GM19455 (cell line): ENCODE measurements around the gene RFESD.

Experiments
- ATAC-seq: cut with Tn5 transposase; IDR thresholded peaks from one replicate; pipeline ENCODE4 v1.9.1; 2021; ENCODE audit not compliant: unreplicated experiment

The RFESD gene

DNA sequence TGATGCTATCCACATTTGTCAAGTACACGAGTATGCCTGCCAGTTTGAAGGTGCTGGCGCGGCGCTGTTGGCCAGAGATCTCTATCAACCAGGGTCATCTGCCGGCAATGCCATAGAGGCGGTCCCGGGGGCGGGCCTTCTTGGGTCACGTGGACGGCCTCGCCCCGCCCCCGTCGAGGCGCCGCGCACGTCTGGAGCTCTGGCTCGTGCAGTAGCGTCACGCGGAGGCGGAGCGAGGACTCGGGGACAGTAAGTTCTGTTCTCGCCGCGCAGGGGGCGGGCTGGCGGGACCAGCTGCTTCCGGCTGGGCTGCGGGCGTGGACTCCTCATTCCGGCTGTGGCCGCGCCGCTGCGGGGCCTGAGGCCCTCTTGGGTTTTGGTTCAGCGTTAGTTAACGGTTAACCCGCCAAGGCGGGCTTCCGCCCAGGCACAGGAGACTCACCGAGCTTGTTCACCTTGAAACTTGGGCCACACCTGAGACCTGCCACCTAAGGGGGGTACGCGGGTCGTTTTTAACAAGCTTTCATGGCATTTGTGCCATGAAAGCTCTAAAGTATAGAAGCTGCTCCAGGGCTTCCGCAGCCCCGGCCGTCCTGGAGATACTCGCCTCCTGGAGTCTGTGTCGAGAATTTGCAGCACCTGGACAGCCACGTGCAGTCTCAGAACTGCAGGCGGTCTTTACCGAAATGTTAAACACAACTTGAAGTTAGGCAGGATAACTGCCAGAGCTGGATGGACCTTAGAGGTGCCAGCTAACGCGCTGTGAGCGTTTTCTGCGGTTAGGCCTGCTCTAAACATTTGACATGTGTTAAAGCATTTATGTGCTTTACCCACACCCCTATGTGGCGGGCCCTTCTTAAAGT, at the start of gene RFESD:
TSS of gene RFESD (plus strand) at position 209 of the 863 bp plus-strand sequence. CDS start 5,495 bp downstream, outside the sequence.
- ATAC-seq, result peak; percentile 97

DNA sequence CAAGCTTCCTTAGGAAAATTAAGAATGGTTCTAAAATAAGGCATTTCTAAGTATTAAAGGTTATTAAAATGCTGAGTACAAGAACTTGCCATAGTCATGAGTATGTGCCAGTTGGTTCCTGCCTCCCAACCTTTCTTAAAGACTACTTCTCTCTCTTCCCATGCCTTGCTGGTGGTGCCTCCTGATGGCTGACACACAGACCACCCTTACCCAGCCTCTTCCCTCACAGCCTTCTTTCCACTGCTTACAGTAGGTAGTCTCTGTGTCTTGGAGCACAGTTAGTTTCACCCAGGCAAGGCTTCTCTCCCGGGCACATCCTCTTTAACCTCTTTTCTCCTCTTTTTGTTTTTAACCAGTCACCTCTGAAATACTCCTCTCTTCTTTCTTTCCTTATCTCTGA, 47.3 kb upstream of the RFESD start:
- no peak for ATAC-seq

DNA sequence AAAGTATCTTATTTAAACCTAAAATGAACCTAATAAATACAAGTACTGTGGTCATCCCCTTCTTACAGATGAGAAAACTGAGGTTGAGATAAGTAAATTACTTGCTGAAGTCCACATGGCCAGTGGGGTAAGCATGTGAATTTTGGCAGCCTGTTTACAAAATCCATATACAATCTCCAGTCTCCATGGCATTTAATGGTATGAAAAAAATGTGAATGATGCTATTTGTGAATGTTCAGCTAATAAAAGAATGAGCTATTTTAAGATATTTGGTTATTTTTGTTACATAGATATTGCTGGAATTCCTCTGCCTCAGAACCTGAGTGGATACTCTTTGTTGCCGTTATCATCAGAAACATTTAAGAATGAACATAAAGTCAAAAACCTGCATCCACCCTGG, 46.0 kb upstream of the RFESD start:
- no peak for ATAC-seq

DNA sequence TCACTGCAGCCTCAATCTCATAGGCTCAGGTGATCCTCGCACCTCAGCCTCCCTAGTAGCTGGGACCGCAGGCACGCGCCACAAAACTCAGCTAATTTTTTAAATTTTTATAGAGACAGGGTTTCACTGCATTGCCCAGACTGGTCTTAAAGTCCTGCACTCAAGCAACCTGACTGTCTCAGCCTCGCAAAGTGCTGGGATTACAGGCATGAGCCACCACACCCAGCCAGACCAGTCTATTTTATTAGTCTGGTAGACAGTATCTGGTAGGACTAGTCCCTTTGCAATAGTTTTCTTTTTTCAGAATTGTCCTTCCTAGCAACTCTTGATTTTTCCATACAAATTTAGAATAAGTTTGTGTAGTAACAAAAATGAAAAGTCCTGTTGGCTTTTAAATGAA, 40.8 kb upstream of the RFESD start:
- ATAC-seq, result no peak

DNA sequence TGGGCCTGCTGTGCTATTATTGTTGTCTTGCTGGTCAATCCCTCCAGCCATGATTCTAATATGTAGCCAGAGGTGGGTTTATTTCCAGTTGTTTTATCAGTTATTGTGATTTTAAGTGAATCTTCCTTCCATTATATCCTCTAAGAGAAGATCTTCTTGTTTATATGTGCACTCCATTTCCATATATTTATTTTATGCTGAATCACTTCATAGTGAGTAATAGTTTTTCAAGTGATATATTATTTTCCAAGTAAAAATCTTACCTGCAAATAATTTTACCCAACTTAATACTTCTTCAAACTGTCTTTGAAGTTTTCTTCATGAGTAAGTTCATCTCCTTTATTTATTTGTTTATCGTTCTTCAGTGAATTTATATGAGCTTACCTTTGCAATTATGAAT, 40.2 kb upstream of the RFESD start:
- ATAC-seq, result no peak

DNA sequence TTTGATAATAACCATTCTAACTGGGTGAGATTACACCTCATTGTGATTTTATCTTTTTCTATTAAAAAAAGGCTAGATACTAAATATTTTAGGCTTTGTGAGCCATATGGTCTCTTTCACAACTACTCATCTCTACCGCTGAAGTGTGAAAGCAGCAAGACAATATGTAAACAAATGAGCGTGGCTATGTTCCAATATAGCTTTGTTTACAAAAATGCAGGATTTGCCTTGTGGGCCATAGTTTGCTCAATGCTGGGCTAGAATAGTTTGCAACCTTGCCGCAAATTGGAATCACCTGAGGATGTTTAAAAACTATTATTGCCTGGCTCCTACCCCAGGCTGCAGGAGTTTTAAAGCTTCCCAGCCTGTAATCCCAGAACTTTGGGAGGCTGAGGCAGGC, 36.9 kb upstream of the RFESD start:
- ATAC-seq, result no peak

DNA sequence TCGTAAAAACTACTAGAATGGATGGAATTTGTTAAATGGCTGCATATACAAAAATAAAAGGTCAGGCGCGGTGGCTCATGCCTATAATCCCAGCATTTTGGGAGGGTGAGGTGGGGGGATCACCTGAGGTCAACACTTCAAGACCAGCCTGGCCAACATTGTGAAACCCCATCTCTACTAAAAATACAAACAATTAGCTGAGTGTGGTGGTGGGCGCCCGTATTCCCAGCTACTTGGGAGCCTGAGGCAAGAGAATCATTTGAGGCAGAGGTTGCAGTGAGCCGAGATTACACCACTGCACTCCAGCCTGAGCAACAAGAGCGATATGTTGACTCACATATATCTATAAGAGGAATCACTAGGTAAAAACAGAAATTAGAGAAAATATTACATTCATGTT, 36.0 kb upstream of the RFESD start:
- ATAC-seq, result no peak

DNA sequence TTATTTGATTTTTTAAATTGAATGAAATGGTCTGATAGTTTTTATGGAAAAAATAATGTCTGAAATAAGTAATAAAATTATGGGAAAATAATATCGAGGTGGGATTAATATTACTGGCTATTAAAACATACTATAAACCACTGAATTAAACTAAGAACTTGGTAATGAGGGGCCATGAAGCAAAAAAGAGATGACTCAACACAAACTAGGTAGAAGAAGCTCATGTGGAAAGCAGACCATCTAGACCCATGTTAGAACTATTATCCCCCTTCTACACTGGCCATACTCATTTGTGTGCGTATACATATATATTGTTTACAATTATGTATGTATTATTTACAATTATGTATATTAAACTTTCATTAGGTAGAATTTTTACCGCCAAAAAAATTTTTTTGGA, 35.2 kb upstream of the RFESD start:
- no peak for ATAC-seq

DNA sequence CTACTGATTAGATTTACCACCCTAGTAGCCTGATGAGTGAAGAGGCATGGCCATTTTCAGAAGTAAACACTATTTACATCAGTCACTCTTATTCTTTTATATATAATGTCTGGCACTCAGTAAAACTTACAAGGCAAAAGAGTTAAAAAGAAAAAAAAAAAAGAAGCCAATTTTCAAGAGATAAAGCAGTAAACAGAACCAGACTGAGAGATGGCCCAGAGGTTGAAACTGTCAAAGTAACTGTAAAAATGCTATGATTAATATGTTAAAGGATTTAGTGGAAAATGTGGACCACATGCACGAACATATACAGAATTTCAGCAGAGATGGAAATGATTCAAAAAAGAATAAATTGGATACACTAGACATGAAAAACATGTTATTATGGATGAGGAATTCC, 33.1 kb upstream of the RFESD start:
- no peak for ATAC-seq

DNA sequence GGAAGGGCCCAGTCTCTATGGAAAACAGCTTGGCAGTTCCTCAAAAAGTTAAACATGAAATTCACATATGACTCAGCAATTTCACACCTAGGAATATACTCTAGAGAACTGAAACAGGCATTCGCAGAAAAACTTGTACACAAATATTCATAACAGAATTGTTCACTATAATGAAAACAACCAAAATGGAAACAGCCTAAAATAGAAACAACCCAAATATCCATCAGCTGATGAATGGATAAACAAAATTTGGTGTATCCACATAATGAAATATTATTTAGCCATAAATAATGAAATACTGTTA, 31.5 kb upstream of the RFESD start:
- ATAC-seq, result no peak

DNA sequence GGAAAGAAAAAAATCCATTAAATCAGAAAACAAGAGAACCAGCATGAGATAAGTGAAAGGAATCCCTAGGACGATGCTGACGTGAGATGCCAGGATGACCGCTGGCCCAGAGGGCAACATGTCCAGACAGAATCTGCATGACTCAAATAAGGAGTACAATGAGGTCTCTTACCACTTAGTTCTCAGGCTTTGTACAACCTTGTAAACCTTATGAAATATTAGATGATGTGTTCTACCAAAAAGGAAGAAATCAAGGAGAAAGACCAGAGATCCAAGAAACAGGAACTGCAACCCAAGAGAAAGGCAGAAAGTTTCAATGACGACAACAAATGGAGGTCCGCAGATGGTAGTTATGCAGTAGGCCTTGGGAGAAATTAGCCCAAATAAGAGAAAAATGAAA, 29.5 kb upstream of the RFESD start:
- no peak for ATAC-seq

DNA sequence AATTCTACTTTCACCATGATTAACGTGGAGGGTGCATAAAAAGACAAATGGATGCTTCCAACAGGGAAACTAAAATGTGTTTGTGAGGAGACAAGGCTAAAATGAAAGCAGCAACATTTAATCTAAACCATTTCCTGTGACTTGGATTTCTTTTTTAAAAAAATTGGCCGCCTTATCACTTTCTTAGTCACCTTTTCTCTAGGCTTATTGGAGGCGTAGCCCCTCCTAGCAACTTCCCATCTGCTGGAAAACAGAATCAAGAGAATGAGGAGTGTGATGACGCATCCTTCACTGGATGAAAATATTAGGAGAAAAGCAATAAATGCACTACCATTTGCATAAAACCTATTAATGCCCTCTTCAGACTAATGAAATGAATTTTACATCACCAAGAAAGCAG, 27.5 kb upstream of the RFESD start:
- ATAC-seq, result no peak

DNA sequence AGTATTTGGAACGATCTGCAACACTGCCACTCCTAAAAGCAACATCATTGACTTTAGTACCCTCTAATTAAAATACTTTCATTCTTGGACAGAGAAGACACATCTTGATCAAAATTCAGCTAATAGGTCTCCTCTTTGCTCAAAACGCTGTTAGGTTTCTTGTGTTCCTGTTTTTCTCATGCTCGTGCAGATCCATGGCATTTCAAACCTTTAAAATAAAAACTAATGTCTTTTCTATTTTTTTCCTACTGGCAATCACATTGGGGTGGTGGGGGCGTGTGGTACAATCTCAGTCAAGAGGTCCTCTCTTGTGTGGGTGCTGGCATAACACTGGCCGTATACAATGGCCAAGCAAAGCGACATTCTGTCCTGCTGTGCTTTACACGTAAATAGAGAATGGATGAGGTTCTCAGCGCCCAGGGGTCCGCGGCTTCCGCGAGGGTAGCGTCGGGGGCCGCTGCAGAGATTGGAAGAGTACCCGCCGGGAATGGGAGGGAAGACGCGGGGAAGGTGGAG, 27.0 kb upstream of the RFESD start:
- ATAC-seq, result no peak

DNA sequence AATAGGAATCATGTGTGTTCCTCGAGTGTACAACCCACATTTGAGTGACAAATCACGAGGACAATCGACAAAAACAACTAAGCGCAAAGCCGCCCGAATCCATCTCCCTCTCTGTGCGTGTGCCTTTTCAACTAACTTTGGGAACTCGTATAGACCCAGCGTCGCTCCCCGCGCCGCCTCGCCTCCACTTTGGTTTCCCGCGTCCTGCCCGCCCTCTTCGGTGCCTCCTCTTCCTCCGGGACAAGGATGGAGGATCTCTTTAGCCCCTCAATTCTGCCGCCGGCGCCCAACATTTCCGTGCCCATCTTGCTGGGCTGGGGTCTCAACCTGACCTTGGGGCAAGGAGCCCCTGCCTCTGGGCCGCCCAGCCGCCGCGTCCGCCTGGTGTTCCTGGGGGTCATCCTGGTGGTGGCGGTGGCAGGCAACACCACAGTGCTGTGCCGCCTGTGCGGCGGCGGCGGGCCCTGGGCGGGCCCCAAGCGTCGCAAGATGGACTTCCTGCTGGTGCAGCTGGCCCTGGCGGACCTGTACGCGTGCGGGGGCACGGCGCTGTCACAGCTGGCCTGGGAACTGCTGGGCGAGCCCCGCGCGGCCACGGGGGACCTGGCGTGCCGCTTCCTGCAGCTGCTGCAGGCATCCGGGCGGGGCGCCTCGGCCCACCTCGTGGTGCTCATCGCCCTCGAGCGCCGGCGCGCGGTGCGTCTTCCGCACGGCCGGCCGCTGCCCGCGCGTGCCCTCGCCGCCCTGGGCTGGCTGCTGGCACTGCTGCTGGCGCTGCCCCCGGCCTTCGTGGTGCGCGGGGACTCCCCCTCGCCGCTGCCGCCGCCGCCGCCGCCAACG, 26.3 kb upstream of the RFESD start, which contains the start of gene GPR150:
TSS of gene GPR150 (plus strand) at position 58 of the 840 bp plus-strand sequence. CDS start at position 247, 189 bp downstream.
- peak; percentile 69 for ATAC-seq

DNA sequence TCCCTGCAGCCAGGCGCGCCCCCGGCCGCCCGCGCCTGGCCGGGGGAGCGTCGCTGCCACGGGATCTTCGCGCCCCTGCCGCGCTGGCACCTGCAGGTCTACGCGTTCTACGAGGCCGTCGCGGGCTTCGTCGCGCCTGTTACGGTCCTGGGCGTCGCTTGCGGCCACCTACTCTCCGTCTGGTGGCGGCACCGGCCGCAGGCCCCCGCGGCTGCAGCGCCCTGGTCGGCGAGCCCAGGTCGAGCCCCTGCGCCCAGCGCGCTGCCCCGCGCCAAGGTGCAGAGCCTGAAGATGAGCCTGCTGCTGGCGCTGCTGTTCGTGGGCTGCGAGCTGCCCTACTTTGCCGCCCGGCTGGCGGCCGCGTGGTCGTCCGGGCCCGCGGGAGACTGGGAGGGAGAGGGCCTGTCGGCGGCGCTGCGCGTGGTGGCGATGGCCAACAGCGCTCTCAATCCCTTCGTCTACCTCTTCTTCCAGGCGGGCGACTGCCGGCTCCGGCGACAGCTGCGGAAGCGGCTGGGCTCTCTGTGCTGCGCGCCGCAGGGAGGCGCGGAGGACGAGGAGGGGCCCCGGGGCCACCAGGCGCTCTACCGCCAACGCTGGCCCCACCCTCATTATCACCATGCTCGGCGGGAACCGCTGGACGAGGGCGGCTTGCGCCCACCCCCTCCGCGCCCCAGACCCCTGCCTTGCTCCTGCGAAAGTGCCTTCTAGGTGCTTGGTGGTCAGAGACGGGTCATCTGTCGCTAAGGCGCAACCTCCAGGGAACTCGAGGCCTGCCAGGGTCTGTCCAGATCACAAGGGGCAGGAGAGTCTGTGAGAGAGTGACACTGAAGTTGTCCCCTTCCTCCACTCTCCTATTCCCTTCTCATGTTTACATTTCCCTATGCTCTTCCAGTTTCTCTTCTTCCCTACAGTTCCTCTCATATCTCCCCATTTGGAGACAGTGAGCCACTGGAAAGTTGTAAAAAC, 25.4 kb upstream of the RFESD start:
- ATAC-seq, result peak; percentile 63

DNA sequence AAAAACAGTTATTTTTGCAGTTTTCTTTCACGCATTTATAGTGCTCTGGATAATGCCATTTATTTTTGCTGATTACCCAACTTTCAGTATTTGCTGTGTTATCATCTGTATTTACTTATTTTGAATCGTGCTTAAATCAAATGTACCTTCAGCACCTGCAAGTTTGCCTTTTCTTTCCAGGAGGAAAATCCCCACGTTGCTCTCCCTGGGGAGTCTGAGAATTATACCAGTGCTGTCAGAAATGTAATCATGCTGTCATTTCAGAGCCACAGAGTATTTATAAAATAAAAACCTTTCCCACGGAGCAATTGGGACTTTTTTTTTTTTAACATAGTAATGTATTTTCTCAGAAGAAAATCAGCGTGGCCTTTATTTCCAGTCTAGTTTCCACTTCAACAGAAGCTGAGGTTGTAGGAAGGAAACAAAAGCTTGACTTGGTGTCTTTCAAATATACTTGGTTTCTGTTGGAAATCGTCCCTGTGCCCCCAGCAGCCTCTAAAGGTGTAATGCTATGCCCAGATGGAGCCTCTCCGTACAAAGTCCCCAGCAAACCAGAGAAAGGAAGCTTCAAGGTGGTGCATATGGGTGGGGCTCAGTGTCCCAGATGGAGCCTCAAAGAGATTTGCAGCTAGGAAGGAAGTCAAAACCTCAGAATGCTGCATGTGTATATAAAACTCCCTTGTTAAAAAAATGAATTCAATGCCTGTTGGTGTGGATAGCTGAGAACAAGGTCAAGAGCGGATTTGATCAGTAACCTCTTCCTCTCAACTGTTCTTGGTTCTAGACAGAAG, 24.5 kb upstream of the RFESD start:
- ATAC-seq, result no peak

DNA sequence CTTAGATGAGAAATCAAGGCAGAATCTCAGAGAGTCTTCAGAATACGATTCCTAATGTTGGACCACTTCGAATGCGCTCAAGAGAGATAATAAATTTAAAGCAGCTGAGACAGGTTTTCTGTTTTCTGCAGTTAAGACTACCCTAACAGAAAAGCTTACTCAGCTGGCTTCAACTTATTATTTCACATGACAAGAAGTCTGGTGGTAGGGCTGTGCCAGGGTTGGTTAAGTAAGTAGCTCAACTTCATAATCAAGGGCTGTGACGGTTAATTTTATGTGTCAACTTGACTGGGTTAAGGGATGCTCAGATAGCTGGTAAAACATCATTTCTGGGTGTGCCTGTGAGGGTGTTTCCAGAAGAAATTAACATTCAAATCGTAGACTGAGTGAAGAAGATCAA, 22.9 kb upstream of the RFESD start:
- ATAC-seq, result no peak

DNA sequence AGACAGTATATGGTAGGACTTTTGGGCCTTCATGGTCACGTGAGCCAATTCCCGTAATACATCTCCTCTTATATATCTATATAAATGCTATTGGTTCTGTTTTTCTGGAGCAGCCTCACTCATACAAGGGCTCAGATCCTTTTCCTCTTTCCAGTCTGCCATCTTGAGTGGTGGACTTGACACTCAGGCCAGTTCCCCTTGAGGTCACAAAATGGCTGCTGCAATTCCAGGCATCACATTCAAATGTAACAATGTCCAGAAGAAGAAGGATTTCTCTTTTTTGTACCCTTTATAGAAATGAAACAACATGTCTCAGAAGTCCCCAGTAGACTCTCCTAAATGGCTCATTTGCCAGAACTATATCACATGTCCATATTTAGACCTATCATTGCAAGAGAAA, 22.2 kb upstream of the RFESD start:
- ATAC-seq, result no peak

DNA sequence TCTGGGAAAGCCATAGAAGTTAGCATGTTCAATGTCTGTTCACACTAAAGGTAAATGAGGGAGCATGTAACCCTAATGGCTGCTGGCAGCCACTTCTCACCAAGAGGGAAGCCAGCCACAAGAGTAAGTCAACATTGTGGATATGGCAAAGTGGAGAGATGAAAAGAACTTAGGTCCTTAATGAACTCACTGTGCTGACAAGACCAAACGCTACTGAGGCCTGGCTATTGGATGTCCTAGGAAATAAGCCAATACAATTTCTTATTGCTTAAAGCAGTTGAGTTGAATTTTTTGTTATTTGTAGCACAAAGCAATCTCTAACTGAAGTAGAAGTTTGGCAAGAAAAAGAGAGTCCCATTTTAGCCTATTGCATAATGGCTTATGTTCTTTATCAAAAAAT, 19.9 kb upstream of the RFESD start:
- ATAC-seq, result no peak
